HG03175 (cell line): ENCODE results near the gene DTX2.
"Not testable (repeated sequence)": the region's sequence is repeated elsewhere in the genome, so short reads cannot be mapped to it uniquely, and the experiment has no call there.

Experiments
- ATAC-seq: cut with Tn5 transposase; IDR thresholded peaks from one replicate; pipeline ENCODE4 v1.9.1; 2021; ENCODE audit warnings: mild to moderate bottlenecking, moderate library complexity; ENCODE audit not compliant: unreplicated experiment

The DTX2 gene

DNA sequence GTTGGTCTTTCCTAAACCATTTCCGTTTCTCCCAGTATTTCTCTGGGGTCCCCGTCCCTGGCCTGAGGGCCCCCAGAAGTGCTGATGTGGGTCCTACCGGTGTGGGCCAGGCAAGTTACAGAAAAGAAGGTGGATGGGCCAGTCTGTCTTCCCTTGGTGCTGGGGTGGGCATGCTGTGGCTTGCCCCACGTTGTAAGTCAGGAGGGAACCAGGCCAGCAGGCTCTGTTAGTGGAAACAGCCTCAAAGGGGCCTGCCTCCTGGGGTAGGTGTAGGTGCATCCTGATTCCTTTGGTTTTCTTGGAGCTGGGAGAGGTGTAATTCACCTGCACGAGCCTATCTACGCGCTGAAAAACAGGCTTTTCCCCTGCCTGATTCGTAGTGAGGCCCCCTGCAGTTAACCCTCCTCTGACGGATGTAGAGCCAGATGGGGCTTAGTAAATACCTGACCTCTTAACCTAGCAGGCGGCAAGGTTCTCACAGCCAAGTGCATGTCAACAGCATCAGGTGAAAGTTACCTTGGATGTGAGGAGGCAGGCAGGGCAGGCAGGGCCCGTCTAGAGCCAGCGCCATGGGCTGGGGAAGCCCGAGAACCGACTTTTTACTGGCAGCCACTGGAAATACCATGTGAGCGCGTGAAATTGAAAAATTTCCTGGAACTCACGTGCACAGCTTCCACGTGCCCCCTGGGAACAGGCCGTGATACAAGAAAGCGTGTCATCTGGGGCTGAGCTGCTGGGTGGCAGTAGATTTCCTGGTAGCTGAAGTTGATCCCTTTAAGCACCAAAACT, 24.5 kb downstream of the DTX2 start:
- peak; percentile 13 for ATAC-seq

- ATAC-seq, result peak; percentile 99
Observed at GRCh38 chr7:76486618-76487017, 25.1 kb downstream of the DTX2 start.

- ATAC-seq, result not testable (repeated sequence)
Observed at GRCh38 chr7:76487969-76488368, 26.5 kb downstream of the DTX2 start.

- not testable (repeated sequence) for ATAC-seq
Observed at GRCh38 chr7:76492139-76492538, 30.6 kb downstream of the DTX2 start.

- ATAC-seq, result not testable (repeated sequence)
Observed at GRCh38 chr7:76495717-76496116, 34.2 kb downstream of the DTX2 start.

GRCh38 chr7:76497918-76498582, 36.5 kb downstream of the DTX2 start:
- not testable (repeated sequence) for ATAC-seq

- not testable (repeated sequence) for ATAC-seq
Observed at GRCh38 chr7:76498583-76499200, 37.2 kb downstream of the DTX2 start.

- not testable (repeated sequence) for ATAC-seq
Observed at GRCh38 chr7:76499201-76499923, 37.9 kb downstream of the DTX2 start.

- ATAC-seq, result not testable (repeated sequence)
Observed at GRCh38 chr7:76499924-76500241, 38.4 kb downstream of the DTX2 start.

- ATAC-seq, result not testable (repeated sequence)
Observed at GRCh38 chr7:76502224-76502623, 40.7 kb downstream of the DTX2 start.

- not testable (repeated sequence) for ATAC-seq
Observed at GRCh38 chr7:76502836-76503235, 41.3 kb downstream of the DTX2 start.

DNA sequence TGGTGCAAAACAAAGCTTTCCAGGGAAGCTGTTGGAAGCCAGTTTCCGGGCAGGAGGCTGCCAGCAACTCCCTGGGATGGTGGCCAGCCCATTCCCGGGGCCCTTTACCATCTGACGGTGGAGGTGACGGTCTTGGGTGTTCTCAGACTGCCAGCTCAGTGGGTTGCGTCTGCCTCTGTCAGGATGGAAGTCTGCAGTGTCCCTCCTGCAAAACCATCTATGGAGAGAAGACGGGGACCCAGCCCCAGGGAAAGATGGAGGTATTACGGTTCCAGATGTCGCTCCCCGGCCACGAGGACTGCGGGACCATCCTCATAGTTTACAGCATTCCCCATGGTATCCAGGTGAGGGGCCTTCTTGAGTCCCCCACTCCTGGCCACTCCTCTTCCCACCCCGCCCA, 41.7 kb downstream of the DTX2 start:
- not testable (repeated sequence) for ATAC-seq

GRCh38 chr7:76504351-76505167, 43.0 kb downstream of the DTX2 start:
- not testable (repeated sequence) for ATAC-seq

- ATAC-seq, result no peak
Observed at GRCh38 chr7:76505168-76506080, 43.9 kb downstream of the DTX2 start.

GRCh38 chr7:76506081-76506440, 44.6 kb downstream of the DTX2 start:
- ATAC-seq, result no peak

DNA sequence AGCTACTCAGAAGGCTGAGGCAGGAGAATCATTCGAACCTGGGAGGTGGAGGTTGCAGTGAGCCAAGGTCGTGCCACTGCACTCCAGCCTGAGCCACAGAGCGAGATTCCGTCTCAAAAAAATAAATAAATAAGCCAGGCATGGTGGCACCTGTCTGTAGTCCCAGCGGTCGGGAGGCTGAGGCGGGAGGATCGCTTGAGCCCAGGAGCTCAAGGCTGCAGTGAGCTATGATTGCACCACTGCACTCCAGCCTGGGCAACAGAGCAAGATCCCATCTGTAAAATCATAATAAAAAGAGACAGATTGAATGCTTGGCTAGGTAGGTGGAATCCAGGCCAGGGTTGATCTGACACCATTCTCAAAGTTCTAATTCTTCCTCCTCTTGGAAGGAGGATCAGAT, 45.1 kb downstream of the DTX2 start:
- ATAC-seq, result not testable (repeated sequence)

DNA sequence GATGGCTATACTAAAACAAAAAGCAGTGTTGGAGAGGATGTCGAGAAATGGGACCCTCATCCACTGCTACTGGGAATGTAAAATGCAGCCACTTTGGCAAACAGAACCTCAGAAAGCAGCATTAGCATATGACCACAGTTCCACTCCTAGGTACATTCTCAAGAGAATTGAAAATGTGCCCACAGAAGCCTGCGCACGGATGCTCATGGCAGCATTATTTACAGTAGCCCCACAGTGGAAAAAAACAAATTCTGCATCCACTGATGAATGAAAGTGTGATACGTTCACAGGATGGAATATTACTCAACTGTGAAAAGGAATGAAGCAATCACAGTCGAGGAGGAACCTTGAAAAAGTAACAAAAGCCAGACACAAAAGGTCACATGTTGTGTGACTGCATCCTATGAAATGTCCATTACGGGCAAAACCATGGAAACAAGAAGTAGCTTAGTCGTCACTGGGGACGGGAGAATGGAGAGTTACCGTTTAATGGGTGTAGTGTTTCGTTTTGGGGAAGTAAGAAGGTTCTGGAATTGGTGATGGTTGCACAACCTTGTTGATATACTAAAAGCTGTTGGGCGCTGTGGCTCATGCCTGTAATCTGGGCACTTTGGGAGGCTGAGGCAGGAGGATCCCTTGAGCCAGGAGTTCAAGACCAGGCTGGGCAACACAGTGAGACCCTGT, 46.4 kb downstream of the DTX2 start:
- no peak for ATAC-seq

DNA sequence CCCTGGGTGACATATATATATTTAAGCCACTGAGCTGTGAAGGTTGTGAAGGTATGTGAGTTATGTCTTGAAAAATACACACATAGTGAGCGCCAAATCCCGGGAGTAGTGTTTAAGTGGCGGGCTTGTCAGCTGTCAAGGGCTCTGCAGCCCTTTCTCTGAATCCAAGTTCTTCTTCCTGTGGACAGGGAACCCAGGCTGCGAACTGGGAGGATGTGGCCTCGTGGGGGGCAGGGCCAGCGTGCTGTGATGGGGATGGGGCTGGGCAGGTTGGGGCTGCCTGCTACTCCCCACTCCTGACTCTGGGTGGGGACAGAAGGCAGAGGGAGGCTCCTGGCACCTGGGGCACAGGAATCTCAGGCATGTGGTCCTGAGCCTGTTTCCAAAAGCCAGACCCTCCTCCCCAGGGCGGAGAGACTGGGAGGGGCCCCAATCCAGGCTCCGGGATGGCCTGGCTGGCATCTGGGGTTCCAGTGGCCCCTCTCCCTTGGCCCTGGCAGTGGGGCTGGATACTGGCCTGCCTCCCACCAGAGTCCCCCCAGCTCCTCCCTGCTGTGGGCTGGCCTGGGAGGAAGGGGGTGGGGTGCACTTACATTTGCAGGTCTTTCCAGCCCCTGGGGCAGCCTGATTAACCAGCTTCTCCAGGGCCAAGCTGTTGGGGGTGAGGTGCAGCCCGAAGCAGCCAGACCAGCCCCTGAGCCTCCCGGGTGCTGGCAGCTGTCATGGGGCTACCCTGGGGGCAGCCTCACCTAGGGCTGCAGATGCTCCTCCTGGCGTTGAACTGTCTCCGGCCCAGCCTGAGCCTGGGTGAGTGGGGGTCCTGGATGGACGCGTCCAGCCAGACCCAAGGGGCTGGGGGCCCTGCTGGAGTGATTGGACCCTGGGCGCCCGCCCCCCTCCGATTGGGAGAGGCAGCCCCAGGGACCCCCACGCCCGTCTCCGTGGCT, 48.7 kb downstream of the DTX2 start, which contains the start of gene UPK3B:
Gene UPK3B (plus strand): TSS at position 622 of the 947 bp plus-strand sequence. CDS start 101 bp downstream, at position 723.
- ATAC-seq, result no peak
